Esophagus (tissue), 2 donors: ENCODE results near the gene PDCD4. TPM values are rescaled to one million over a fixed set of nuclear protein-coding genes. Genes with fewer than 3 reads are reported as not detected.

Experiments
- H3K27ac ChIP-seq, 2 donors: one replicate each; pipeline ENCODE4 v1.5.1; 2013; ENCODE audit warnings: low read depth in 2 of 2, mild to moderate bottlenecking in 2 of 2, inconsistent platforms in 1 of 2, low read length in 1 of 2, moderate library complexity in 1 of 2
- H3K27me3 ChIP-seq, 2 donors: one replicate each; pipeline ENCODE4 v1.6.1; 2013; ENCODE audit warnings: low read length in 2 of 2, control low read depth in 1 of 2, mild to moderate bottlenecking in 1 of 2; ENCODE audit not compliant: insufficient read depth in 2 of 2, control insufficient read depth in 1 of 2
- H3K36me3 ChIP-seq, 2 donors: one replicate each; pipeline ENCODE4 v1.6.1; 2013; ENCODE audit warnings: low read length in 1 of 2; ENCODE audit not compliant: control insufficient read depth in 2 of 2, insufficient read depth in 2 of 2
- H3K4me1 ChIP-seq, 2 donors: one replicate each; pipeline ENCODE4 v1.6.1; 2013; ENCODE audit warnings: low read length in 1 of 2; ENCODE audit not compliant: control insufficient read depth in 2 of 2, insufficient read depth in 2 of 2
- H3K4me3 ChIP-seq, 2 donors: one replicate each; pipeline ENCODE4 v1.5.1; 2013; ENCODE audit warnings: low read length in 2 of 2, mild to moderate bottlenecking in 2 of 2, low read depth in 1 of 2, moderate library complexity in 1 of 2
- H3K9me3 ChIP-seq, 2 donors: one replicate each; pipeline ENCODE4 v1.6.1; 2013; ENCODE audit warnings: mild to moderate bottlenecking in 2 of 2, low read depth in 1 of 2, low read length in 1 of 2, moderate library complexity in 1 of 2; ENCODE audit not compliant: control insufficient read depth in 2 of 2, insufficient read depth in 1 of 2
- WGBS, 2 donors: extraction: QIAGEN DNeasy Blood & Tissue Kit; methylation state at CpG; one replicate each; pipeline ENCODE4 v1.1.7; 2013; 5-methylcytosine and 5-hydroxymethylcytosine counted together
- polyA plus RNA-seq, 2 donors: library from polyadenylated mRNA; stranded (reverse); fragments of 200-250 nt; gene quantifications; one replicate each; pipeline ENCODE4 v1.2.3, GENCODE V29; 2013
- donor health status: healthy with polysubstance abuse.
- donor health status: Bipolar disorder and iron deficiency.

Gene PDCD4
- polyA plus RNA-seq, 2 donors, result 116 to 203 TPM

DNA sequence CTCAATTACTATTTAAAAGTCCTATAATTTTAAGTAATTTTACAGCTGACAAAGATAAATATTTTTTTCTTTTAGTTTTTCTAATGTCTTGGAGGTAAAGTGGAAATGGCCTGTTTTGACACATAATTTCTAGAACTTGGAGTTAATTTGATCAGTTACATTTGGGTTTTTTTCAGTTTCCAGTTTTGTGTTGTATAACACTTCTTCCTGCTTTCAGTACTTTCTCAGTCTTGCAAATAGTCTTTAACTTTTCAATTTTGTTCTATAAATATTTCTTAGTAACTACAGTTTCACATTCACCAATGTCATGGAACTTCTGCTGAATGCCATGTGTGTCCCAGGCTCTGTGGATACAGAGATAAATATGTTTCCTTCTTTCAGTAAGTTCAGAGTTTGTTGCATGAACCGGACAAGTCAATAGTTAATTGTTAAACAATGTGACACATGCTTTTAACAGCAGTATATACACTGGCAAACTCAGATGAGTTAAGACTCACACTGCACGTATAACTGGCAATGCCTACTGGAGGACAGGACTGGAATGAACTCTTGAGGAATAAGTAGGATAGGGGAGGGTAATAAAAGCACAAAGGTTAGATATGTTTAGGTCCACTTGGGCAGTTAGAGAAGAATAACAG, 52.2 kb downstream of the PDCD4 start:
- no peak overlapping the region for H3K27ac ChIP-seq
- H3K36me3 ChIP-seq, result no peaks in the 10 kb centered on the region
- no peaks in the 10 kb centered on the region for H3K9me3 ChIP-seq
- no peaks in the 10 kb centered on the region for H3K27me3 ChIP-seq
- whole genome bisulfite sequencing, 2 donors, result 41 to 51% methylated on average over 2 of the region's 2 CpGs
- H3K4me1 ChIP-seq, result no peaks in the 10 kb centered on the region
- H3K4me3 ChIP-seq, result no peak overlapping the region

DNA sequence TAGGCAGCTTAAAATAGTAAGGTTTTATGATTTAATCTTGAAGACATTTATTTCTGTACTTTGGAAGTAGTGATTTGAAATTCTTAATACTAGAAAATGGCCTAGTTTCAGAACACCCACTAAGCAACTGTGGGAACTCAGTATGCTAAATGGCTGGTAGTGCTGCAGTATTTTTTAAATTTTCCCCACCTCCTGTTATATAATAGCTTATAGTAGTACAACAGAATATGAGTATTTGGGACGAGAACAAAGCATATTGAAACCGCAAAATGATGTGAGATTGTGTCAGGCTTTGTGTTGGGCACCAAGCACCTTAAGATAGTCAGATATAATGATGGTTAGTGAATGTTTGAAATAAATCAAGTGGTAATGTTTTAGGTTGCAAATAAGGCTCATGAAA, 55.7 kb downstream of the PDCD4 start:
- Histone ChIP-seq H3K27me3 (no peaks in the 10 kb centered on the region), H3K4me1 (no peaks in the 10 kb centered on the region), H3K27ac (no peak overlapping the region), H3K4me3 (no peak overlapping the region), H3K36me3 (no peaks in the 10 kb centered on the region), H3K9me3 (no peaks in the 10 kb centered on the region)
- WGBS, 2 donors, result 95% methylated on average over 2 of the region's 2 CpGs

DNA sequence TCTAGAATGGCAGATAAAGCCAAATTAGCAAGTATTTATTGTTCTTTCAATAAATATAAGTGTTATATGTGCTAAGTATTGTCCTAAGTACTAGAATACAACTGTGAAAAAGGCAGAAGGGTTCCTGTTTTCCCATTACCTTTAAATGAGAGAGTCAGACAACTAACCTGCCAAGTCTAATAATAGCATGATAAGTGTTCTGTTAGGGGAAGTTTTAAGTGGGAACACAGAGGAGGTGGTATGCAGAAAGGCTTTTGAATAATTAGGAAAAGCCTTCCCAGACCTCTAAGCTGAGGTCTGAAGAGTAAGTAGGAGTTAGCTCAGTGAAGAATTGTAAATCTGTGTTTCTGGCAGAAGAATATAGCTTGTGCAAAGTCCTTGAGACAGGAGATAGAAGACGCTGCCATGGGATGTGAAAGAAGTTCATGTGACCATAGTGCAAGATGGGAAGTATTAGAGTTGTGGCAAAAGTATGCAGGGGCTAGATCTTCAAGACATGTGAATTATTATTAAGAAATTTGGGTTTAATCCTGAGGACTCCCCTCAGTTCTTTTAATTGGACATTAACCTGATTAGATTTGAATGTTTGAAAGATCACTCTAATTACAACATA, 60.1 kb downstream of the PDCD4 start:
- no peak overlapping the region for H3K27ac ChIP-seq
- H3K9me3 ChIP-seq, result no peaks in the 10 kb centered on the region
- H3K4me1 ChIP-seq, result peaks cover 0 to 3% of the 10 kb centered on the region in 2 donors
- H3K27me3 ChIP-seq, result no peaks in the 10 kb centered on the region
- H3K4me3 ChIP-seq, result no peak overlapping the region
- WGBS, 2 donors, result 68 to 76% methylated on average over 1 of the region's 1 CpG
- H3K36me3 ChIP-seq, result no peaks in the 10 kb centered on the region

DNA sequence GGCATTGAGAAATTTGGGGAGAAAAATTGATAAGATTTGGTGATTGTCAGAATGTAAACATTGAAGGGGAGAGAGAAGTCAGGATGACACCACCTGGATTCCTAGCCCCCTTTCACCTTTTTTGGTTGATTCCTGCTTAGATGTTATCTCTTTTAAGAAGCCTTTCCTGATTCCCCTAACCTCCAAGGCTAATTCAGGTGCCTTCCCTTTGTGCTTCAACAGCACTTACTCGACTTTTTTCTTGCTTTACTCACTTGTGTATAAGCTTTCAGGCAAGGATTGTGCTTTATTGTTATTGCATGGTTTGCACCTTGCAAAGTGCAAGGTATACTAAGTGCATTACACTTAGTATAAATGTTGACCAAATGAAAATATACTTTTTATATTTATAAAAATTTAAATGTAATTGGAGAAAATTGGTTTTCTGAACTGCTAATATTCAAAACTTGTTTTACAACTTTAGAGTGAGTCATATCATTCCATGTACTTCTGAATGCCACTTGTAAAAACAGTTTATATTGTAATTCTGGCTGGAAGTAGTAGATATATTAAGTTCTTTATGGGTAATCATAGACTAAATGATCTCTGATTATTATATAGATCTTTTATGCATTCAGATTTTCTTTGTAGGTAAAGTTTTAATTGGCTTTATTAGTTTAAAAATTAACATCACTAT, 60.9 kb downstream of the PDCD4 start:
- WGBS, 2 donors, result 29 to 32% methylated on average over 1 of the region's 1 CpG
- no peak overlapping the region for H3K27ac ChIP-seq
- no peaks in the 10 kb centered on the region for H3K36me3 ChIP-seq
- H3K4me1 ChIP-seq, result peaks cover 0 to 3% of the 10 kb centered on the region in 2 donors
- H3K9me3 ChIP-seq, result no peaks in the 10 kb centered on the region
- H3K4me3 ChIP-seq, result no peak overlapping the region
- H3K27me3 ChIP-seq, result no peaks in the 10 kb centered on the region

DNA sequence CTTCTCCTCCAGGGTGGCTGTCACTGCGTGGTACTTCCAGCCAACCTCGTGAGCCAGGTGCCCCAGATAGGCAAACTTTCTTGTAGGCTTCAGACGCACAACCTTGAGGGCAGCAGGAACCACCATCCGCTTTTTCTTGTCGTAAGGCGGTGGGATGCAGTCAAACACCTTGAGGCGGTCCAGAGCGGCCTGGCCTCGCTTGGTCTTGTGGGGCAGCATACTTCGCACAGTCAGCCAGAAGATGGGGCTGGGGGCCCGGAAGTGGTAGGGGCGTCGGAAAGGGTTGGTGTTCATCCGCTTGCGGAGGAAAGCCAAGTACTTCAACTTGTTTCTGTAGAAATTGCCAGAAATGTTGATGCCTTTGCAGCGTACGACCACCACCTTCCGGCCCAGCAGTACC, 65.0 kb downstream of the PDCD4 start:
- Histone ChIP-seq H3K4me1 (peaks cover 0 to 3% of the 10 kb centered on the region in 2 donors), H3K36me3 (no peaks in the 10 kb centered on the region), H3K9me3 (no peaks in the 10 kb centered on the region), H3K27me3 (no peaks in the 10 kb centered on the region), H3K27ac (no peak overlapping the region), H3K4me3 (no peak overlapping the region)
- 97% methylated on average over 18 of the region's 18 CpGs for WGBS, 2 donors

DNA sequence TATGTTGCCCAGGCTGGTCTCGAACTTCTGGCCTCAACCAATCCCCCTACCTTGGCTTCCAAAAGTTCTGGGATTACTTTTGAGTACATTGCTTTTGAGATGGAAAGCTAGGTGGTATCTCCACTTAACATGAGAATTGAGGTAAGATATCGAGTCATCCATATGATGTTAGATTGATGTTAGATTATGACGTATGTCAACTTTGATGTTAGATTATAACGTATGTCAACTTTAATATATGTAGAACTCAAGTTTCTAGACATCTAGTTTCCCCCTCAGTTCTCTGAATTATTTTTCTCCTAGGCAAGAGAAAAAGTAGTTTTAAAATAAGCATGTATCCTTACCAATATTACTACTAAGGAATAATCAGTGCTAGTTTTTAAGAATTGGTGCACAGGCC, 67.7 kb downstream of the PDCD4 start:
- H3K9me3 ChIP-seq, result no peaks in the 10 kb centered on the region
- 96 to 97% methylated on average over 4 of the region's 4 CpGs for WGBS, 2 donors
- H3K36me3 ChIP-seq, result no peaks in the 10 kb centered on the region
- H3K4me1 ChIP-seq, result no peaks in the 10 kb centered on the region
- H3K4me3 ChIP-seq, result no peak overlapping the region
- H3K27me3 ChIP-seq, result no peaks in the 10 kb centered on the region
- no peak overlapping the region for H3K27ac ChIP-seq

DNA sequence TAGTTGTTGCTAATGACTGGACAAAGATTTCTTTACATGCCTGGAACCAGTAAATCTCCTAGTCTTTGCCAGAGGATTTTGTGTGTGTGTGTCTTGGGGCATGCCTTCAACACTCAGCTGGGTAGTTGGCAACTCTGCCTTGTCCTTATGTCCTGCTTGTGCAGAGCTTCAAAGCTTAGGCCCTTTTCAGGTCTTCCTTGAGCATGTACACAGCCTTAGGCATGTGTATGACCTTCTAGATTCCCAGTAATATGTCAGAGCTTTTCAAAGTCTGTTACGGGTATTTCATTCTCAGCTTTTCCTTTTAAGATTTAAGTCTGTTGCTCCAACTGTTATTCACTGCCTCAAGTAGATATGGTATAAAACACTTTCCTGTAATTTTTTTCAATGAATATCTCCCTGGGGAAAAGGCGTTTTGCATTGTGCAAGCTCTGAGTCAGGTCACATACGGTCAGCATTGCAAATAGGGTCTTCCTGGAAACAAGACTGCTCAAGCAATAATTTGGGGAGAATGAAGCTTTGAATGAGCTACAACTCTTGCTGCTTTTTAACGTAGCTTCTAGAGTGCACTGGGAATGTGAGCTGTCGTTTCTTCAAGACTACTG, 73.2 kb downstream of the PDCD4 start:
- no peaks in the 10 kb centered on the region for H3K4me1 ChIP-seq
- H3K4me3 ChIP-seq, result no peak overlapping the region
- H3K27ac ChIP-seq, result no peak overlapping the region
- H3K36me3 ChIP-seq, result no peaks in the 10 kb centered on the region
- H3K9me3 ChIP-seq, result no peaks in the 10 kb centered on the region
- no peaks in the 10 kb centered on the region for H3K27me3 ChIP-seq
- 66 to 76% methylated on average over 5 of the region's 5 CpGs for WGBS, 2 donors

DNA sequence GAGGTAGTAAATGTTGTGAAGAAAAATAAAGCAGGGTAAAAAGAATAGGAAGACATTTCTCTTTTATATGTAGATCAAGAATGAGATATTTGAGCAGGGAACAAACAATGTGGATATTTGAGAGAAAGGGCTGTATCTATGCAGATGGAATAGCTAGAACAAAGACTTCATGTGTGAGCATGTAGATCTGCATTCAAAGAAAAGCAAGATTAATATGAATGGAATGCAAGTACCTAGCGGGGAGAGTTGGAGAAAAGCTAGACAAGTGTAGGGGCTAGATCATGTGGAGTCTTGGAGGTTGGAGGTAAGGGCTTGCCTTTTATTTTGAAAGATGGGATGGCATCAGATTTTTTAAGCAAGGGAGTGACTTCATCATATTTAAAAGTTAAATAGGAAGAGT, 74.8 kb downstream of the PDCD4 start:
- no peaks in the 10 kb centered on the region for H3K27me3 ChIP-seq
- H3K36me3 ChIP-seq, result no peaks in the 10 kb centered on the region

DNA sequence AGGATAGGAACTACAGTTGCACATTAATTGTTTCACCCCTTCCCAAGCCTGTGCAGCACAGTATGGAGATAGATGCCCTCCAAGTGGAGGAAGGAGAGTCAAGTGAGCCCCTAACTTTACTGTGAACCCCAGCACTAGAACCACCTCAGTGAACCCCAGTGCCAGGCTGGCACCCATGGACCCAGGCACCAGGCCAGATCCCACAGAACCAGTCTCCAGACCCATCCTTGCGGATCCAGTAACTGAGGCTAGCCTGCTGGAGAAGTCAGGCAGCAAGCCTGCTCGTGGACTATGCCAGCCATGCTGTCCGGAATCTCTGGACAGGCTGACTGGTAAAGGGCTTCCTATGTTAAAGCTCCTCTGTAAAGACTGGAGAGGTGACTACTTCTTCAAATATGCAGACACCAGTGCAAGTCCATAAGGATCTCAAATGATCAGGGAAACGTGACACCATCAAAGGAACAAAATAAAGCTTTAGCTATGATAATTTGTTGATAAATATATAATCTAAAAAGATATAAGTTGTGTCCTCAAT, 75.4 kb downstream of the PDCD4 start:
- 74 to 85% methylated on average over 4 of the region's 4 CpGs for WGBS, 2 donors
- Histone ChIP-seq H3K9me3 (no peaks in the 10 kb centered on the region), H3K4me3 (no peak overlapping the region), H3K27ac (no peak overlapping the region), H3K27me3 (no peaks in the 10 kb centered on the region), H3K4me1 (no peaks in the 10 kb centered on the region), H3K36me3 (no peaks in the 10 kb centered on the region)

More for the DNA sequence above, 74.8 kb downstream of the PDCD4 start:
- no peaks in the 10 kb centered on the region for H3K4me1 ChIP-seq
- WGBS, 2 donors, result 57 to 86% methylated on average over 1 of the region's 1 CpG
- no peak overlapping the region for H3K27ac ChIP-seq
- no peaks in the 10 kb centered on the region for H3K9me3 ChIP-seq
- no peak overlapping the region for H3K4me3 ChIP-seq
